HL-60/S4 (cell line): ENCODE results near the gene SEC11A.
"Not testable (repeated sequence)": the region's sequence is repeated elsewhere in the genome, so short reads cannot be mapped to it uniquely, and the experiment has no call there.

Experiments used
- in situ Hi-C: fragments of 300-500 bp; cut with MboI; formaldehyde crosslinking; loops from 2 replicates; pipeline ENCODE4 v1.14.3; 2022; ENCODE audit warnings: low sequenced_read_pairs

Gene SEC11A

GRCh38 chr15:84716036-84716732, at the start of gene SEC11A:
Gene SEC11A (minus strand): TSS chr15:84716139. CDS start chr15:84716075, 64 bp downstream.
- in situ Hi-C loops, result no loop called here

GRCh38 chr15:84765675-84766074, 49.7 kb upstream of the SEC11A start:
- in situ Hi-C loops, result no loop called here

GRCh38 chr15:84764989-84765388, 49.0 kb upstream of the SEC11A start:
- in situ Hi-C loops, result no loop called here

- in situ Hi-C loops, result no loop called here
These were observed 48.6 kb upstream of the SEC11A start for GRCh38 chr15:84764585-84764984.

GRCh38 chr15:84762840-84763572, 47.1 kb upstream of the SEC11A start:
- in situ Hi-C loops, result no loop called here

- in situ Hi-C loops, result no loop called here
These were observed 45.7 kb upstream of the SEC11A start for GRCh38 chr15:84761607-84762131.

- in situ Hi-C loops, result no loop called here
These were observed 44.3 kb upstream of the SEC11A start for GRCh38 chr15:84760219-84760618.

GRCh38 chr15:84759018-84759417, 43.1 kb upstream of the SEC11A start:
- in situ Hi-C loops, result no loop called here

GRCh38 chr15:84755736-84756527, 40.0 kb upstream of the SEC11A start:
- in situ Hi-C loops, result no loop called here

- in situ Hi-C loops, result not testable (repeated sequence)
These were observed 39.0 kb upstream of the SEC11A start for GRCh38 chr15:84754889-84755288.

GRCh38 chr15:84752700-84753099, 36.8 kb upstream of the SEC11A start:
- in situ Hi-C loops, result no loop called here

GRCh38 chr15:84752195-84752594, 36.3 kb upstream of the SEC11A start:
- in situ Hi-C loops, result no loop called here

- in situ Hi-C loops, result not testable (repeated sequence)
These were observed 35.8 kb upstream of the SEC11A start for GRCh38 chr15:84751721-84752120.

GRCh38 chr15:84750583-84751092, 34.7 kb upstream of the SEC11A start:
- in situ Hi-C loops, result no loop called here

- in situ Hi-C loops, result no loop called here
These were observed 33.4 kb upstream of the SEC11A start for GRCh38 chr15:84749111-84749991.

GRCh38 chr15:84748274-84749110, 32.6 kb upstream of the SEC11A start, which contains the start of gene ZNF592:
Gene ZNF592 (plus strand): TSS chr15:84748592. CDS start chr15:84782676, 34,084 bp downstream.
- in situ Hi-C loops, result no loop called here

- in situ Hi-C loops, result no loop called here
These were observed 31.7 kb upstream of the SEC11A start for GRCh38 chr15:84747416-84748273.

- in situ Hi-C loops, result no loop called here
These were observed 25.2 kb upstream of the SEC11A start for GRCh38 chr15:84741121-84741520.
